GM18861 (cell line): ENCODE measurements around the gene GPR132.

Experiments used
- ATAC-seq: cut with Tn5 transposase; IDR thresholded peaks from one replicate; pipeline ENCODE4 v1.9.1; 2021; ENCODE audit not compliant: unreplicated experiment

GPR132 gene

GRCh38 chr14:105063056-105063455 is 2.2 kb downstream of the GPR132 start:
- no peak for ATAC-seq

GRCh38 chr14:105062048-105062433 is 3.2 kb downstream of the GPR132 start:
- no peak for ATAC-seq

GRCh38 chr14:105061428-105062047 is 3.7 kb downstream of the GPR132 start:
- ATAC-seq = no peak

GRCh38 chr14:105060751-105061427 is 4.3 kb downstream of the GPR132 start:
- no peak for ATAC-seq

- no peak for ATAC-seq
Observed at GRCh38 chr14:105059925-105060565, 5.2 kb downstream of the GPR132 start.

- ATAC-seq = no peak
Observed at GRCh38 chr14:105059035-105059924, 6.0 kb downstream of the GPR132 start.

GRCh38 chr14:105058521-105059034 is 6.7 kb downstream of the GPR132 start:
- no peak for ATAC-seq

GRCh38 chr14:105056303-105056831 is 8.9 kb downstream of the GPR132 start:
- no peak for ATAC-seq

- ATAC-seq = no peak
Observed at GRCh38 chr14:105055736-105056302, 9.4 kb downstream of the GPR132 start.

- ATAC-seq = no peak
Observed at GRCh38 chr14:105055334-105055733, 9.9 kb downstream of the GPR132 start.

- ATAC-seq = no peak
Observed at GRCh38 chr14:105053996-105054395, 11.2 kb downstream of the GPR132 start.

- ATAC-seq = no peak
Observed at GRCh38 chr14:105053421-105053820, 11.8 kb downstream of the GPR132 start.

- no peak for ATAC-seq
Observed at GRCh38 chr14:105052110-105052458, 13.1 kb downstream of the GPR132 start.

- no peak for ATAC-seq
Observed at GRCh38 chr14:105051182-105052109, 13.8 kb downstream of the GPR132 start.

GRCh38 chr14:105050551-105050897 is 14.7 kb downstream of the GPR132 start:
- no peak for ATAC-seq

GRCh38 chr14:105049753-105050550 is 15.3 kb downstream of the GPR132 start:
- ATAC-seq = no peak

- no peak for ATAC-seq
Observed at GRCh38 chr14:105047283-105048016, 17.8 kb downstream of the GPR132 start.

GRCh38 chr14:105046891-105047282 is 18.3 kb downstream of the GPR132 start:
- no peak for ATAC-seq
